SK-N-SH (cell line): ENCODE data around the gene BTBD18. TPM values are rescaled to one million over a fixed set of nuclear protein-coding genes. Genes with fewer than 3 reads are reported as not detected.

Experiments used
- CTCF ChIA-PET: fragments of 300-600, 350-600 bp; formaldehyde crosslinking; extraction: SDS; loops from one replicate; lab custom pipeline; 2021; lab: Yijun Ruan, JAX
- POLR2A ChIA-PET: fragments of 350-600 bp; sonication (Branson Sonifier 250); formaldehyde crosslinking; extraction: SDS; loops from one replicate; lab custom pipeline; 2020; ENCODE audit warnings: antibody characterized with exemption, inconsistent platforms; lab: Yijun Ruan, JAX
- DNase-seq: peaks from one replicate; pipeline ENCODE4 v3.0.0; 2012
- H2AFZ ChIP-seq: fragments of 200-600 bp; sonication (generic); 2 replicates; pipeline ENCODE4 v1.8.1; 2016; ENCODE audit warnings: antibody characterized with exemption, mild to moderate bottlenecking, low read depth
- H3F3A ChIP-seq: fragments of 200-600 bp; sonication (generic); replicated peaks from 2 replicates; pipeline ENCODE3; 2016; ENCODE audit warnings: antibody characterized with exemption, mild to moderate bottlenecking; ENCODE audit not compliant: insufficient read depth
- H3K27ac ChIP-seq, 2 experiments: fragments of 200-500 bp in 1 of 2; fragments of 200-600 bp in 1 of 2; sonication (Bioruptor generic) in 1 of 2; sonication (generic), shearing (Covaris generic) in 1 of 2; 2 replicates each; pipeline versions ENCODE4 v1.5.1 to v1.6.1; 2014 to 2016; ENCODE audit warnings: low read depth in 2 of 2, inconsistent platforms in 1 of 2, low read length in 1 of 2, mild to moderate bottlenecking in 1 of 2, mixed read lengths in 1 of 2
- H3K27me3 ChIP-seq: fragments of 200-600 bp; sonication (generic), shearing (Covaris generic); 2 replicates; pipeline ENCODE4 v1.6.1; 2016; ENCODE audit warnings: mixed run types; ENCODE audit not compliant: insufficient read depth
- H3K36me3 ChIP-seq, 2 experiments: fragments of 200-500 bp in 1 of 2; fragments of 200-600 bp in 1 of 2; sonication (Bioruptor generic) in 1 of 2; sonication (generic) in 1 of 2; replicated peaks in 1 of 2; 2 replicates each; pipeline versions ENCODE3 to v1.5.1; 2014 to 2016; ENCODE audit warnings: low read length in 1 of 2, mild to moderate bottlenecking in 1 of 2; ENCODE audit not compliant: insufficient read depth in 2 of 2, control insufficient read depth in 1 of 2
- H3K4me1 ChIP-seq, 2 experiments: fragments of 200-500 bp in 1 of 2; fragments of 200-600 bp in 1 of 2; sonication (Bioruptor generic) in 1 of 2; sonication (generic), shearing (Covaris generic) in 1 of 2; 2 replicates each; pipeline versions ENCODE4 v1.5.1 to v1.6.1; 2014 to 2016; ENCODE audit warnings: low read depth in 1 of 2, low read length in 1 of 2, mixed run types in 1 of 2; ENCODE audit not compliant: insufficient read depth in 2 of 2, control insufficient read depth in 1 of 2
- H3K4me2 ChIP-seq: fragments of 200-600 bp; sonication (generic), shearing (Covaris generic); 2 replicates; pipeline ENCODE4 v1.6.1; 2017; ENCODE audit warnings: mixed run types
- H3K4me3 ChIP-seq, 2 experiments: fragments of 200-500 bp in 1 of 2; fragments of 200-600 bp in 1 of 2; sonication (Bioruptor generic) in 1 of 2; sonication (generic), shearing (Covaris generic) in 1 of 2; 2 replicates each; pipeline versions ENCODE4 v1.5.1 to v1.8.1; 2014 to 2016; ENCODE audit warnings: low read depth in 2 of 2, inconsistent platforms in 1 of 2, low read length in 1 of 2, mild to moderate bottlenecking in 1 of 2, mixed read lengths in 1 of 2, moderate library complexity in 1 of 2
- H3K79me2 ChIP-seq: fragments of 200-600 bp; sonication (generic); 2 replicates; pipeline ENCODE4 v1.8.1; 2017; ENCODE audit warnings: mild to moderate bottlenecking; ENCODE audit not compliant: insufficient read depth
- H3K9ac ChIP-seq: fragments of 200-600 bp; sonication (generic); 2 replicates; pipeline ENCODE4 v1.6.1; 2017; ENCODE audit warnings: mixed run types
- H3K9me2 ChIP-seq: fragments of 200-600 bp; sonication (generic); 2 replicates; pipeline ENCODE4 v1.6.1; 2017; ENCODE audit warnings: mixed run types
- H3K9me3 ChIP-seq: fragments of 200-600 bp; sonication (generic); 2 replicates; pipeline ENCODE4 v1.6.1; 2017; ENCODE audit warnings: mixed run types, mild to moderate bottlenecking, moderate library complexity
- H4K20me1 ChIP-seq: fragments of 200-600 bp; sonication (generic); 2 replicates; pipeline ENCODE4 v1.6.1; 2017; ENCODE audit warnings: mild to moderate bottlenecking, mixed run types; ENCODE audit not compliant: insufficient read depth
- CHD2 ChIP-seq: fragments of 150-350 bp; IDR thresholded peaks from 2 replicates; pipeline ENCODE4 v1.6.1; 2018; ENCODE audit warnings: low read length; ENCODE audit not compliant: partially characterized antibody
- ELF1 ChIP-seq: IDR thresholded peaks from 2 replicates; pipeline ENCODE4 v1.4.0; 2012
- FOSL2 ChIP-seq: IDR thresholded peaks from 2 replicates; pipeline ENCODE4 v1.4.0; 2012; ENCODE audit warnings: low read depth, mild to moderate bottlenecking, moderate library complexity, borderline replicate concordance
- GATA2 ChIP-seq: sonication (generic); formaldehyde crosslinking; IDR thresholded peaks from 2 replicates; pipeline ENCODE4 v1.5.0; 2020; ENCODE audit warnings: mild to moderate bottlenecking, missing genetic modification reagents
- JUND ChIP-seq: IDR thresholded peaks from 2 replicates; pipeline ENCODE4 v1.4.0; 2012
- MAX ChIP-seq: IDR thresholded peaks from 2 replicates; pipeline ENCODE4 v1.4.0; 2012; ENCODE audit warnings: low read depth
- NRF1 ChIP-seq: IDR thresholded peaks from 2 replicates; pipeline ENCODE4 v1.6.1; 2012; ENCODE audit warnings: low read depth, mild to moderate bottlenecking, low read length
- PBX3 ChIP-seq: IDR thresholded peaks from 2 replicates; pipeline ENCODE4; 2012
- TCF12 ChIP-seq: IDR thresholded peaks from 2 replicates; pipeline ENCODE4 v1.4.0; 2012
- TEAD4 ChIP-seq: IDR thresholded peaks from 2 replicates; pipeline ENCODE4 v1.4.0; 2012; ENCODE audit warnings: mild to moderate bottlenecking, borderline replicate concordance; ENCODE audit not compliant: insufficient read depth
- USF1 ChIP-seq: IDR thresholded peaks from 2 replicates; pipeline ENCODE4 v1.4.0; 2012; ENCODE audit warnings: low read depth, borderline replicate concordance
- USF2 ChIP-seq: fragments of 150-350 bp; IDR thresholded peaks from 2 replicates; pipeline ENCODE4 v1.6.1; 2017; ENCODE audit warnings: antibody characterized with exemption, low read length, low read depth, borderline replicate concordance
- WGBS: methylation state at CpG from one replicate; pipeline ENCODE4 v1.1.6; 2017; ENCODE audit warnings: low lambda C conversion rate; 5-methylcytosine and 5-hydroxymethylcytosine counted together
- polyA plus RNA-seq, 3 experiments: library from polyadenylated mRNA; depleted of rRNA; stranded (reverse); fragments of >200 nt; gene quantifications; 2 replicates each; pipeline ENCODE4 v1.2.3, GENCODE V29; 2012
- TF ChIP-seq, protein P1 (sequence below): fragments of 150-350 bp; IDR thresholded peaks from 2 replicates; pipeline ENCODE4 v1.6.1; 2016; ENCODE audit warnings: mild to moderate bottlenecking, low read depth, low read length
- TF ChIP-seq, protein P2 (sequence below): IDR thresholded peaks from 2 replicates; pipeline ENCODE4 v1.4.0; 2012; ENCODE audit warnings: low read depth, borderline replicate concordance

The BTBD18 gene
- polyA plus RNA-seq, 1 of the 3 experiments (the other 2 are of a cell fraction), result not detected

DNA sequence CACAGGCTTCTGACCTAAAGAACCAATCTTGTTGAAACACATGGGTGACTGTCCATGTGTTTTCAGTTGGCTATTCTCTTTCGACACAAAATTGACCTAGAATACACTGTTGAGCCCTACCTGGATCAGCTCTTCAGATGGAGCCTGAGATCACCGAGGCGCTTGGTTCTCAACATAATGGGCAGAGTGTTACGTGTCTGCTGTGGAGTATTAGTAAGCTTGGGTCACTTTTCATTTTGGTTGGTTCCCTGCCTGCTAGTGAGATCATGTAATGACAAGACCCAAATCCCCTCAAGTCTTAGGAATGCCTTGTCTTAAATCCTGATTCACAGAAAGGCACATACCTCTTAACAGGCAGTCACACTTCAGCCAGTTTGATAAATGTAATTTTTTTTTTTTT lies 48.3 kb downstream of the BTBD18 start (continued):
- no peak for TF ChIP-seq USF1
- TF ChIP-seq, protein P1, sequence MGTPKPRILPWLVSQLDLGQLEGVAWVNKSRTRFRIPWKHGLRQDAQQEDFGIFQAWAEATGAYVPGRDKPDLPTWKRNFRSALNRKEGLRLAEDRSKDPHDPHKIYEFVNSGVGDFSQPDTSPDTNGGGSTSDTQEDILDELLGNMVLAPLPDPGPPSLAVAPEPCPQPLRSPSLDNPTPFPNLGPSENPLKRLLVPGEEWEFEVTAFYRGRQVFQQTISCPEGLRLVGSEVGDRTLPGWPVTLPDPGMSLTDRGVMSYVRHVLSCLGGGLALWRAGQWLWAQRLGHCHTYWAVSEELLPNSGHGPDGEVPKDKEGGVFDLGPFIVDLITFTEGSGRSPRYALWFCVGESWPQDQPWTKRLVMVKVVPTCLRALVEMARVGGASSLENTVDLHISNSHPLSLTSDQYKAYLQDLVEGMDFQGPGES, result no peak
- no peak for TF ChIP-seq ELF1
- no peak for TF ChIP-seq NRF1
- no peak for TF ChIP-seq CHD2
- TF ChIP-seq GATA2 (CRISPR knock-in tag), result no peak
- no peak for TF ChIP-seq TCF12
- TF ChIP-seq FOSL2, result no peak
- TF ChIP-seq, protein P2, sequence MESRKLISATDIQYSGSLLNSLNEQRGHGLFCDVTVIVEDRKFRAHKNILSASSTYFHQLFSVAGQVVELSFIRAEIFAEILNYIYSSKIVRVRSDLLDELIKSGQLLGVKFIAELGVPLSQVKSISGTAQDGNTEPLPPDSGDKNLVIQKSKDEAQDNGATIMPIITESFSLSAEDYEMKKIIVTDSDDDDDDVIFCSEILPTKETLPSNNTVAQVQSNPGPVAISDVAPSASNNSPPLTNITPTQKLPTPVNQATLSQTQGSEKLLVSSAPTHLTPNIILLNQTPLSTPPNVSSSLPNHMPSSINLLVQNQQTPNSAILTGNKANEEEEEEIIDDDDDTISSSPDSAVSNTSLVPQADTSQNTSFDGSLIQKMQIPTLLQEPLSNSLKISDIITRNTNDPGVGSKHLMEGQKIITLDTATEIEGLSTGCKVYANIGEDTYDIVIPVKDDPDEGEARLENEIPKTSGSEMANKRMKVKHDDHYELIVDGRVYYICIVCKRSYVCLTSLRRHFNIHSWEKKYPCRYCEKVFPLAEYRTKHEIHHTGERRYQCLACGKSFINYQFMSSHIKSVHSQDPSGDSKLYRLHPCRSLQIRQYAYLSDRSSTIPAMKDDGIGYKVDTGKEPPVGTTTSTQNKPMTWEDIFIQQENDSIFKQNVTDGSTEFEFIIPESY, result no peak
- no peak for TF ChIP-seq MAX
- no peak for TF ChIP-seq TEAD4

- H3K9me3 ChIP-seq, result no peaks in the 10 kb centered on the region
- H3K4me3 ChIP-seq, result no peak overlapping the region
- POLR2A ChIA-PET, result interaction anchor here (0.6 kb wide), 1 partner anchor 9 kb away, joined by 3 read pairs; no protein-coding TSS in a partner anchor
- H3F3A ChIP-seq, result peaks cover 37% of the 10 kb centered on the region
- 88% methylated on average over 3 of the region's 3 CpGs for WGBS
- no peak overlapping the region for H3K4me2 ChIP-seq
- H3K27ac ChIP-seq, result no peak overlapping the region
- DNase-seq, result no peak
- H3K9ac ChIP-seq, result no peak overlapping the region
- H3K27me3 ChIP-seq, result no peaks in the 10 kb centered on the region
- TF ChIP-seq USF2 (no peak), JUND (no peak), PBX3 (no peak), GATA2 (CRISPR knock-in tag) (no peak)
- TF ChIP-seq, protein P1, result no peak
- H3K79me2 ChIP-seq, result peaks cover 10% of the 10 kb centered on the region; the same call in 1 of the 2 replicates
- peaks cover 0 to 3% of the 10 kb centered on the region in 2 experiments; a peak in 1 of 4 replicates for H3K4me1 ChIP-seq
- H3K9me2 ChIP-seq, result no peaks in the 10 kb centered on the region
- peaks cover 64 to 72% of the 10 kb centered on the region in 2 experiments for H3K36me3 ChIP-seq
- no peaks in the 10 kb centered on the region for H4K20me1 ChIP-seq
- CTCF ChIA-PET, result no interaction called here
- no peak overlapping the region for H2AFZ ChIP-seq
These were observed 51.2 kb downstream of the BTBD18 start for GRCh38 chr11:57700425-57700824.
